Ishikawa (cell line): ENCODE results near the gene TIPRL.

Experiments used
- EP300 ChIP-seq: IDR thresholded peaks from 2 replicates; pipeline ENCODE4 v1.6.1; 2012; ENCODE audit warnings: borderline replicate concordance
- FOXM1 ChIP-seq: IDR thresholded peaks from 2 replicates; pipeline ENCODE4 v1.6.1; 2012; ENCODE audit warnings: low read depth, borderline replicate concordance
- RAD21 ChIP-seq: IDR thresholded peaks from 2 replicates; pipeline ENCODE4 v1.6.1; 2012; ENCODE audit warnings: low read depth
- REST ChIP-seq: IDR thresholded peaks from 2 replicates; pipeline ENCODE4 v1.6.1; 2012; ENCODE audit warnings: low read depth, mild to moderate bottlenecking
- TAF1 ChIP-seq: IDR thresholded peaks from 2 replicates; pipeline ENCODE4 v1.6.1; 2012; ENCODE audit warnings: low read depth, mild to moderate bottlenecking
- USF1 ChIP-seq: IDR thresholded peaks from 2 replicates; pipeline ENCODE4 v1.6.1; 2012
- YY1 ChIP-seq: IDR thresholded peaks from 2 replicates; pipeline ENCODE4 v1.6.1; 2012; ENCODE audit warnings: low read depth
- ZBTB7A ChIP-seq: IDR thresholded peaks from 2 replicates; pipeline ENCODE4 v1.6.1; 2012; ENCODE audit warnings: low read depth

- TF ChIP-seq EP300: no peak
- no peak for TF ChIP-seq REST
- no peak for TF ChIP-seq ZBTB7A
- TF ChIP-seq USF1: no peak
- TF ChIP-seq YY1: no peak
- TF ChIP-seq RAD21: no peak
- no peak for TF ChIP-seq FOXM1
- no peak for TF ChIP-seq TAF1
These were observed 24.3 kb downstream of the TIPRL start for GRCh38 chr1:168202941-168203654.
